GM23338 (cell line): Measurements from ENCODE around the gene SLC2A13.

Experiments used
- EZH2phosphoT487 ChIP-seq: fragments of 200-600 bp; sonication (generic); IDR thresholded peaks from one replicate; pipeline ENCODE4 v1.8.1; 2018; ENCODE audit warnings: antibody characterized with exemption; ENCODE audit not compliant: unreplicated experiment
- POLR2AphosphoS5 ChIP-seq: IDR thresholded peaks from 2 replicates; pipeline ENCODE4 v1.6.1; 2016; ENCODE audit warnings: antibody characterized with exemption, low read depth
- TF ChIP-seq, protein P1 (sequence below), 2 experiments: fragments of 200-600 bp in 1 of 2; sonication (generic) in 1 of 2; conservative IDR thresholded peaks; 2 replicates each; pipeline versions ENCODE4 v1.5.1 to v1.6.1; 2016 to 2017; ENCODE audit warnings: antibody characterized with exemption in 2 of 2, low read depth in 2 of 2, mild to moderate bottlenecking in 2 of 2, moderate library complexity in 1 of 2
- TF ChIP-seq, protein P2 (sequence below): fragments of 250-450 bp; sonication (Bioruptor Pico); IDR thresholded peaks from 2 replicates; pipeline ENCODE4 v1.5.0; 2020; ENCODE audit warnings: mild to moderate bottlenecking, moderate library complexity
- TF ChIP-seq, protein P3 (sequence below): IDR thresholded peaks from one replicate; pipeline ENCODE4 v1.6.1; 2018; ENCODE audit warnings: antibody characterized with exemption; ENCODE audit not compliant: unreplicated experiment

DNA sequence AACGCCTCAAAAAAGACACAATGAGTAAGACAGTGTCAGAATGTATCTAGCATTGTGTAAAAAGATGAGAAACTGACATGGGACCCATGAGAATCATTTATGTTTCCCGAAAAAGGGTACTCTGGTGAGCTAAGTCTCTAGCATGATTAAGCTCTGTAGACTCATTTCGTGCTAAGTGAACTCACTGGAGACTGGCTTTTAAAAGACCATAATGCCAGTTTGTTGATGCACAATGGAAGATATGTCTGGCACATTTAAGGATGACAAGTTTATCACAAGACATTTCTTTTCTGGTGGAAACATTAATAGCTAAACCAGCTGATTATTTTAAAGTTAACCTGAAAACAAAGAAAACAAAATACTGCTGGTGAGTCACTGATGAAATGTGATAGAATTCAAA lies 233.5 kb downstream of the SLC2A13 start:
- TF ChIP-seq, protein P1, sequence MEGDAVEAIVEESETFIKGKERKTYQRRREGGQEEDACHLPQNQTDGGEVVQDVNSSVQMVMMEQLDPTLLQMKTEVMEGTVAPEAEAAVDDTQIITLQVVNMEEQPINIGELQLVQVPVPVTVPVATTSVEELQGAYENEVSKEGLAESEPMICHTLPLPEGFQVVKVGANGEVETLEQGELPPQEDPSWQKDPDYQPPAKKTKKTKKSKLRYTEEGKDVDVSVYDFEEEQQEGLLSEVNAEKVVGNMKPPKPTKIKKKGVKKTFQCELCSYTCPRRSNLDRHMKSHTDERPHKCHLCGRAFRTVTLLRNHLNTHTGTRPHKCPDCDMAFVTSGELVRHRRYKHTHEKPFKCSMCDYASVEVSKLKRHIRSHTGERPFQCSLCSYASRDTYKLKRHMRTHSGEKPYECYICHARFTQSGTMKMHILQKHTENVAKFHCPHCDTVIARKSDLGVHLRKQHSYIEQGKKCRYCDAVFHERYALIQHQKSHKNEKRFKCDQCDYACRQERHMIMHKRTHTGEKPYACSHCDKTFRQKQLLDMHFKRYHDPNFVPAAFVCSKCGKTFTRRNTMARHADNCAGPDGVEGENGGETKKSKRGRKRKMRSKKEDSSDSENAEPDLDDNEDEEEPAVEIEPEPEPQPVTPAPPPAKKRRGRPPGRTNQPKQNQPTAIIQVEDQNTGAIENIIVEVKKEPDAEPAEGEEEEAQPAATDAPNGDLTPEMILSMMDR (conservative IDR thresholded peaks at IDR 0.05; ENCODE audit: low read depth in 2 of 2): no peak
- TF ChIP-seq, protein P2, sequence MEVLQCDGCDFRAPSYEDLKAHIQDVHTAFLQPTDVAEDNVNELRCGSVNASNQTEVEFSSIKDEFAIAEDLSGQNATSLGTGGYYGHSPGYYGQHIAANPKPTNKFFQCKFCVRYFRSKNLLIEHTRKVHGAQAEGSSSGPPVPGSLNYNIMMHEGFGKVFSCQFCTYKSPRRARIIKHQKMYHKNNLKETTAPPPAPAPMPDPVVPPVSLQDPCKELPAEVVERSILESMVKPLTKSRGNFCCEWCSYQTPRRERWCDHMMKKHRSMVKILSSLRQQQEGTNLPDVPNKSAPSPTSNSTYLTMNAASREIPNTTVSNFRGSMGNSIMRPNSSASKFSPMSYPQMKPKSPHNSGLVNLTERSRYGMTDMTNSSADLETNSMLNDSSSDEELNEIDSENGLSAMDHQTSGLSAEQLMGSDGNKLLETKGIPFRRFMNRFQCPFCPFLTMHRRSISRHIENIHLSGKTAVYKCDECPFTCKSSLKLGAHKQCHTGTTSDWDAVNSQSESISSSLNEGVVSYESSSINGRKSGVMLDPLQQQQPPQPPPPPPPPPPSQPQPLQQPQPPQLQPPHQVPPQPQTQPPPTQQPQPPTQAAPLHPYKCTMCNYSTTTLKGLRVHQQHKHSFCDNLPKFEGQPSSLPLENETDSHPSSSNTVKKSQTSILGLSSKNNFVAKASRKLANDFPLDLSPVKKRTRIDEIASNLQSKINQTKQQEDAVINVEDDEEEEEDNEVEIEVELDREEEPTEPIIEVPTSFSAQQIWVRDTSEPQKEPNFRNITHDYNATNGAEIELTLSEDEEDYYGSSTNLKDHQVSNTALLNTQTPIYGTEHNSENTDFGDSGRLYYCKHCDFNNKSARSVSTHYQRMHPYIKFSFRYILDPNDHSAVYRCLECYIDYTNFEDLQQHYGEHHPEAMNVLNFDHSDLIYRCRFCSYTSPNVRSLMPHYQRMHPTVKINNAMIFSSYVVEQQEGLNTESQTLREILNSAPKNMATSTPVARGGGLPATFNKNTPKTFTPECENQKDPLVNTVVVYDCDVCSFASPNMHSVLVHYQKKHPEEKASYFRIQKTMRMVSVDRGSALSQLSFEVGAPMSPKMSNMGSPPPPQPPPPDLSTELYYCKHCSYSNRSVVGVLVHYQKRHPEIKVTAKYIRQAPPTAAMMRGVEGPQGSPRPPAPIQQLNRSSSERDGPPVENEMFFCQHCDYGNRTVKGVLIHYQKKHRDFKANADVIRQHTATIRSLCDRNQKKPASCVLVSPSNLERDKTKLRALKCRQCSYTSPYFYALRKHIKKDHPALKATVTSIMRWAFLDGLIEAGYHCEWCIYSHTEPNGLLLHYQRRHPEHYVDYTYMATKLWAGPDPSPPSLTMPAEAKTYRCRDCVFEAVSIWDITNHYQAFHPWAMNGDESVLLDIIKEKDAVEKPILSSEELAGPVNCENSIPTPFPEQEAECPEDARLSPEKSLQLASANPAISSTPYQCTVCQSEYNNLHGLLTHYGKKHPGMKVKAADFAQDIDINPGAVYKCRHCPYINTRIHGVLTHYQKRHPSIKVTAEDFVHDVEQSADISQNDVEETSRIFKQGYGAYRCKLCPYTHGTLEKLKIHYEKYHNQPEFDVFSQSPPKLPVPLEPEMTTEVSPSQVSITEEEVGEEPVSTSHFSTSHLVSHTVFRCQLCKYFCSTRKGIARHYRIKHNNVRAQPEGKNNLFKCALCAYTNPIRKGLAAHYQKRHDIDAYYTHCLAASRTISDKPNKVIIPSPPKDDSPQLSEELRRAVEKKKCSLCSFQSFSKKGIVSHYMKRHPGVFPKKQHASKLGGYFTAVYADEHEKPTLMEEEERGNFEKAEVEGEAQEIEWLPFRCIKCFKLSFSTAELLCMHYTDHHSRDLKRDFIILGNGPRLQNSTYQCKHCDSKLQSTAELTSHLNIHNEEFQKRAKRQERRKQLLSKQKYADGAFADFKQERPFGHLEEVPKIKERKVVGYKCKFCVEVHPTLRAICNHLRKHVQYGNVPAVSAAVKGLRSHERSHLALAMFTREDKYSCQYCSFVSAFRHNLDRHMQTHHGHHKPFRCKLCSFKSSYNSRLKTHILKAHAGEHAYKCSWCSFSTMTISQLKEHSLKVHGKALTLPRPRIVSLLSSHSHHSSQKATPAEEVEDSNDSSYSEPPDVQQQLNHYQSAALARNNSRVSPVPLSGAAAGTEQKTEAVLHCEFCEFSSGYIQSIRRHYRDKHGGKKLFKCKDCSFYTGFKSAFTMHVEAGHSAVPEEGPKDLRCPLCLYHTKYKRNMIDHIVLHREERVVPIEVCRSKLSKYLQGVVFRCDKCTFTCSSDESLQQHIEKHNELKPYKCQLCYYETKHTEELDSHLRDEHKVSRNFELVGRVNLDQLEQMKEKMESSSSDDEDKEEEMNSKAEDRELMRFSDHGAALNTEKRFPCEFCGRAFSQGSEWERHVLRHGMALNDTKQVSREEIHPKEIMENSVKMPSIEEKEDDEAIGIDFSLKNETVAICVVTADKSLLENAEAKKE (CRISPR knock-in tag): no peak
- TF ChIP-seq, protein P3, sequence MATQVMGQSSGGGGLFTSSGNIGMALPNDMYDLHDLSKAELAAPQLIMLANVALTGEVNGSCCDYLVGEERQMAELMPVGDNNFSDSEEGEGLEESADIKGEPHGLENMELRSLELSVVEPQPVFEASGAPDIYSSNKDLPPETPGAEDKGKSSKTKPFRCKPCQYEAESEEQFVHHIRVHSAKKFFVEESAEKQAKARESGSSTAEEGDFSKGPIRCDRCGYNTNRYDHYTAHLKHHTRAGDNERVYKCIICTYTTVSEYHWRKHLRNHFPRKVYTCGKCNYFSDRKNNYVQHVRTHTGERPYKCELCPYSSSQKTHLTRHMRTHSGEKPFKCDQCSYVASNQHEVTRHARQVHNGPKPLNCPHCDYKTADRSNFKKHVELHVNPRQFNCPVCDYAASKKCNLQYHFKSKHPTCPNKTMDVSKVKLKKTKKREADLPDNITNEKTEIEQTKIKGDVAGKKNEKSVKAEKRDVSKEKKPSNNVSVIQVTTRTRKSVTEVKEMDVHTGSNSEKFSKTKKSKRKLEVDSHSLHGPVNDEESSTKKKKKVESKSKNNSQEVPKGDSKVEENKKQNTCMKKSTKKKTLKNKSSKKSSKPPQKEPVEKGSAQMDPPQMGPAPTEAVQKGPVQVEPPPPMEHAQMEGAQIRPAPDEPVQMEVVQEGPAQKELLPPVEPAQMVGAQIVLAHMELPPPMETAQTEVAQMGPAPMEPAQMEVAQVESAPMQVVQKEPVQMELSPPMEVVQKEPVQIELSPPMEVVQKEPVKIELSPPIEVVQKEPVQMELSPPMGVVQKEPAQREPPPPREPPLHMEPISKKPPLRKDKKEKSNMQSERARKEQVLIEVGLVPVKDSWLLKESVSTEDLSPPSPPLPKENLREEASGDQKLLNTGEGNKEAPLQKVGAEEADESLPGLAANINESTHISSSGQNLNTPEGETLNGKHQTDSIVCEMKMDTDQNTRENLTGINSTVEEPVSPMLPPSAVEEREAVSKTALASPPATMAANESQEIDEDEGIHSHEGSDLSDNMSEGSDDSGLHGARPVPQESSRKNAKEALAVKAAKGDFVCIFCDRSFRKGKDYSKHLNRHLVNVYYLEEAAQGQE: no peak
- TF ChIP-seq POLR2AphosphoS5: no peak
- TF ChIP-seq EZH2phosphoT487: no peak
